WTC11 (cell line): ENCODE measurements around the gene ATP6AP1. TPM values are rescaled to one million over a fixed set of nuclear protein-coding genes. Genes with fewer than 3 reads are reported as not detected.

ENCODE experiments used
- ATAC-seq: fragments of 200-7000 bp; cut with Tn5 transposase; 2 replicates; pipeline ENCODE4 v1.10.0; 2021; ENCODE audit warnings: mild to moderate bottlenecking, moderate library complexity
- CTCF ChIA-PET: fragments of 300-600 bp; sonication (Branson Sonifier 250); formaldehyde crosslinking; loops from one replicate; lab custom pipeline; 2021; ENCODE audit warnings: antibody characterized with exemption; lab: Charles Lee
- POLR2A ChIA-PET: fragments of 350-600 bp; sonication (Branson Sonifier 250); formaldehyde crosslinking; loops from one replicate; lab custom pipeline; 2021; ENCODE audit warnings: antibody characterized with exemption; lab: Charles Lee
- DNase-seq: peaks from one replicate; pipeline ENCODE4 v3.0.0; 2021; ENCODE audit warnings: low spot score
- H3K27ac Mint-ChIP-seq: 2 replicates; pipeline ENCODE4 v1.8.0; 2021; ENCODE audit warnings: mixed read lengths
- H3K27me3 Mint-ChIP-seq: 2 replicates; pipeline ENCODE4 v1.8.0; 2021; ENCODE audit warnings: low read depth, mild to moderate bottlenecking, moderate library complexity, mixed read lengths
- H3K36me3 Mint-ChIP-seq: 2 replicates; pipeline ENCODE4 v1.8.0; 2021; ENCODE audit warnings: mixed read lengths
- H3K4me1 Mint-ChIP-seq: 2 replicates; pipeline ENCODE4 v1.8.0; 2022; ENCODE audit warnings: mixed read lengths
- H3K4me3 Mint-ChIP-seq: 2 replicates; pipeline ENCODE4 v1.8.0; 2021; ENCODE audit warnings: mild to moderate bottlenecking, moderate library complexity, mixed read lengths
- H3K9me3 Mint-ChIP-seq: 2 replicates; pipeline ENCODE4 v1.8.0; 2021; ENCODE audit warnings: mixed read lengths
- CDX4 ChIP-seq: fragments of 250-450 bp; sonication (Bioruptor Pico); IDR thresholded peaks from 2 replicates; pipeline ENCODE4 v1.9.0; 2021; ENCODE audit warnings: moderate library complexity, mild to moderate bottlenecking, inconsistent platforms, borderline replicate concordance
- CTCF ChIP-seq: fragments of 200-600 bp; IDR thresholded peaks from 2 replicates; pipeline ENCODE4 v1.8.0; 2022; ENCODE audit warnings: antibody characterized with exemption
- ERG ChIP-seq: fragments of 250-450 bp; sonication (Bioruptor Pico); IDR thresholded peaks from 2 replicates; pipeline ENCODE4 v1.8.0; 2021; ENCODE audit warnings: mild to moderate bottlenecking
- NR3C1 ChIP-seq: sonication (generic); formaldehyde crosslinking; conservative IDR thresholded peaks from 2 replicates; pipeline ENCODE4 v1.8.1; 2023; ENCODE audit warnings: low read depth, mild to moderate bottlenecking, missing genetic modification reagents
- TCF7 ChIP-seq: sonication (generic); formaldehyde crosslinking; IDR thresholded peaks from 2 replicates; pipeline ENCODE4 v1.8.0; 2022; ENCODE audit warnings: mild to moderate bottlenecking, low read depth, missing genetic modification reagents, moderate library complexity
- ZBTB21 ChIP-seq: sonication (generic); formaldehyde crosslinking; IDR thresholded peaks from 2 replicates; pipeline ENCODE4 v1.8.1; 2023; ENCODE audit warnings: mild to moderate bottlenecking, missing genetic modification reagents, borderline replicate concordance
- ZNF121 ChIP-seq: sonication (generic); formaldehyde crosslinking; IDR thresholded peaks from 2 replicates; pipeline ENCODE4 v1.8.0; 2023; ENCODE audit warnings: missing genetic modification reagents
- ZNF281 ChIP-seq: sonication (generic); formaldehyde crosslinking; IDR thresholded peaks from 2 replicates; pipeline ENCODE4 v1.8.0; 2023; ENCODE audit warnings: mild to moderate bottlenecking, missing genetic modification reagents
- ZSCAN18 ChIP-seq: fragments of 250-450 bp; sonication (Bioruptor Pico); IDR thresholded peaks from 2 replicates; pipeline ENCODE4 v2.1.2; 2022; ENCODE audit warnings: mild to moderate bottlenecking, moderate library complexity
- total RNA-seq: library from RNA; stranded (reverse); gene quantifications from 3 replicates; pipeline ENCODE4 v1.2.3, GENCODE V29; 2021
- TF ChIP-seq, protein P1 (sequence below): fragments of 250-450 bp; sonication (Bioruptor Pico); IDR thresholded peaks from 2 replicates; pipeline ENCODE4 v1.9.0; 2021; ENCODE audit warnings: mild to moderate bottlenecking, borderline replicate concordance
- TF ChIP-seq, protein P2 (sequence below): sonication (generic); formaldehyde crosslinking; IDR thresholded peaks from 2 replicates; pipeline ENCODE4 v1.8.0; 2023; ENCODE audit warnings: missing genetic modification reagents, mild to moderate bottlenecking, borderline replicate concordance
- TF ChIP-seq, protein P3 (sequence below): sonication (generic); formaldehyde crosslinking; IDR thresholded peaks from 2 replicates; pipeline ENCODE4 v1.8.1; 2022; ENCODE audit warnings: low read depth, missing genetic modification reagents, borderline replicate concordance
- TF ChIP-seq, protein P4 (sequence below): sonication (generic); formaldehyde crosslinking; IDR thresholded peaks from 2 replicates; pipeline ENCODE4 v1.8.0; 2022; ENCODE audit warnings: mild to moderate bottlenecking, missing genetic modification reagents

The ATP6AP1 gene
- total RNA-seq, 1 experiment from 2014 or later, result 43.9 TPM

DNA sequence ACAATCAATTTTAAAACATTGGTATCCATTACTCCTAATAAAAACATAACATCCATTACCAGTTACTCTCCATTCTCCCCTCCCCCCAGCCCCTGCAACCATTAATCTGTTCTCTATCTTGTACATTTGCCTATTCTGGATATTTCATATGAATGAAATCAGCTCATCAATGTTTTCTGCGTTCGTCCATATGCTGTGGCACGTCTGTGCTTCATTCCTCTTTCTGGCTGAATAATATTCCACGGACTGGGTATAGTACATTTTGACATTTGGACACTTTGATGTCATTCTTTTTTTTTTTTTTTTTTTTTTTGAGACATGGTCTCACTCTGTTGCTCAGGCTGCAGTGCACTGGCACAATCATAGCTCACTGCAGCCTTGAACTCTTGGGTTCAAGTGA, 24.6 kb upstream of the ATP6AP1 start (continued):
- TF ChIP-seq, protein P1, sequence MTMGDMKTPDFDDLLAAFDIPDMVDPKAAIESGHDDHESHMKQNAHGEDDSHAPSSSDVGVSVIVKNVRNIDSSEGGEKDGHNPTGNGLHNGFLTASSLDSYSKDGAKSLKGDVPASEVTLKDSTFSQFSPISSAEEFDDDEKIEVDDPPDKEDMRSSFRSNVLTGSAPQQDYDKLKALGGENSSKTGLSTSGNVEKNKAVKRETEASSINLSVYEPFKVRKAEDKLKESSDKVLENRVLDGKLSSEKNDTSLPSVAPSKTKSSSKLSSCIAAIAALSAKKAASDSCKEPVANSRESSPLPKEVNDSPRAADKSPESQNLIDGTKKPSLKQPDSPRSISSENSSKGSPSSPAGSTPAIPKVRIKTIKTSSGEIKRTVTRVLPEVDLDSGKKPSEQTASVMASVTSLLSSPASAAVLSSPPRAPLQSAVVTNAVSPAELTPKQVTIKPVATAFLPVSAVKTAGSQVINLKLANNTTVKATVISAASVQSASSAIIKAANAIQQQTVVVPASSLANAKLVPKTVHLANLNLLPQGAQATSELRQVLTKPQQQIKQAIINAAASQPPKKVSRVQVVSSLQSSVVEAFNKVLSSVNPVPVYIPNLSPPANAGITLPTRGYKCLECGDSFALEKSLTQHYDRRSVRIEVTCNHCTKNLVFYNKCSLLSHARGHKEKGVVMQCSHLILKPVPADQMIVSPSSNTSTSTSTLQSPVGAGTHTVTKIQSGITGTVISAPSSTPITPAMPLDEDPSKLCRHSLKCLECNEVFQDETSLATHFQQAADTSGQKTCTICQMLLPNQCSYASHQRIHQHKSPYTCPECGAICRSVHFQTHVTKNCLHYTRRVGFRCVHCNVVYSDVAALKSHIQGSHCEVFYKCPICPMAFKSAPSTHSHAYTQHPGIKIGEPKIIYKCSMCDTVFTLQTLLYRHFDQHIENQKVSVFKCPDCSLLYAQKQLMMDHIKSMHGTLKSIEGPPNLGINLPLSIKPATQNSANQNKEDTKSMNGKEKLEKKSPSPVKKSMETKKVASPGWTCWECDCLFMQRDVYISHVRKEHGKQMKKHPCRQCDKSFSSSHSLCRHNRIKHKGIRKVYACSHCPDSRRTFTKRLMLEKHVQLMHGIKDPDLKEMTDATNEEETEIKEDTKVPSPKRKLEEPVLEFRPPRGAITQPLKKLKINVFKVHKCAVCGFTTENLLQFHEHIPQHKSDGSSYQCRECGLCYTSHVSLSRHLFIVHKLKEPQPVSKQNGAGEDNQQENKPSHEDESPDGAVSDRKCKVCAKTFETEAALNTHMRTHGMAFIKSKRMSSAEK (CRISPR knock-in tag), result no peak
- no peak for TF ChIP-seq CDX4 (CRISPR knock-in tag)
- TF ChIP-seq, protein P2, sequence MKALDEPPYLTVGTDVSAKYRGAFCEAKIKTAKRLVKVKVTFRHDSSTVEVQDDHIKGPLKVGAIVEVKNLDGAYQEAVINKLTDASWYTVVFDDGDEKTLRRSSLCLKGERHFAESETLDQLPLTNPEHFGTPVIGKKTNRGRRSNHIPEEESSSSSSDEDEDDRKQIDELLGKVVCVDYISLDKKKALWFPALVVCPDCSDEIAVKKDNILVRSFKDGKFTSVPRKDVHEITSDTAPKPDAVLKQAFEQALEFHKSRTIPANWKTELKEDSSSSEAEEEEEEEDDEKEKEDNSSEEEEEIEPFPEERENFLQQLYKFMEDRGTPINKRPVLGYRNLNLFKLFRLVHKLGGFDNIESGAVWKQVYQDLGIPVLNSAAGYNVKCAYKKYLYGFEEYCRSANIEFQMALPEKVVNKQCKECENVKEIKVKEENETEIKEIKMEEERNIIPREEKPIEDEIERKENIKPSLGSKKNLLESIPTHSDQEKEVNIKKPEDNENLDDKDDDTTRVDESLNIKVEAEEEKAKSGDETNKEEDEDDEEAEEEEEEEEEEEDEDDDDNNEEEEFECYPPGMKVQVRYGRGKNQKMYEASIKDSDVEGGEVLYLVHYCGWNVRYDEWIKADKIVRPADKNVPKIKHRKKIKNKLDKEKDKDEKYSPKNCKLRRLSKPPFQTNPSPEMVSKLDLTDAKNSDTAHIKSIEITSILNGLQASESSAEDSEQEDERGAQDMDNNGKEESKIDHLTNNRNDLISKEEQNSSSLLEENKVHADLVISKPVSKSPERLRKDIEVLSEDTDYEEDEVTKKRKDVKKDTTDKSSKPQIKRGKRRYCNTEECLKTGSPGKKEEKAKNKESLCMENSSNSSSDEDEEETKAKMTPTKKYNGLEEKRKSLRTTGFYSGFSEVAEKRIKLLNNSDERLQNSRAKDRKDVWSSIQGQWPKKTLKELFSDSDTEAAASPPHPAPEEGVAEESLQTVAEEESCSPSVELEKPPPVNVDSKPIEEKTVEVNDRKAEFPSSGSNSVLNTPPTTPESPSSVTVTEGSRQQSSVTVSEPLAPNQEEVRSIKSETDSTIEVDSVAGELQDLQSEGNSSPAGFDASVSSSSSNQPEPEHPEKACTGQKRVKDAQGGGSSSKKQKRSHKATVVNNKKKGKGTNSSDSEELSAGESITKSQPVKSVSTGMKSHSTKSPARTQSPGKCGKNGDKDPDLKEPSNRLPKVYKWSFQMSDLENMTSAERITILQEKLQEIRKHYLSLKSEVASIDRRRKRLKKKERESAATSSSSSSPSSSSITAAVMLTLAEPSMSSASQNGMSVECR (CRISPR knock-in tag), result no peak
- TF ChIP-seq, protein P3, sequence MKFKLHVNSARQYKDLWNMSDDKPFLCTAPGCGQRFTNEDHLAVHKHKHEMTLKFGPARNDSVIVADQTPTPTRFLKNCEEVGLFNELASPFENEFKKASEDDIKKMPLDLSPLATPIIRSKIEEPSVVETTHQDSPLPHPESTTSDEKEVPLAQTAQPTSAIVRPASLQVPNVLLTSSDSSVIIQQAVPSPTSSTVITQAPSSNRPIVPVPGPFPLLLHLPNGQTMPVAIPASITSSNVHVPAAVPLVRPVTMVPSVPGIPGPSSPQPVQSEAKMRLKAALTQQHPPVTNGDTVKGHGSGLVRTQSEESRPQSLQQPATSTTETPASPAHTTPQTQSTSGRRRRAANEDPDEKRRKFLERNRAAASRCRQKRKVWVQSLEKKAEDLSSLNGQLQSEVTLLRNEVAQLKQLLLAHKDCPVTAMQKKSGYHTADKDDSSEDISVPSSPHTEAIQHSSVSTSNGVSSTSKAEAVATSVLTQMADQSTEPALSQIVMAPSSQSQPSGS (CRISPR knock-in tag), result no peak
- TF ChIP-seq ZNF281 (CRISPR knock-in tag), result no peak
- TF ChIP-seq ZBTB21, result no peak

DNA sequence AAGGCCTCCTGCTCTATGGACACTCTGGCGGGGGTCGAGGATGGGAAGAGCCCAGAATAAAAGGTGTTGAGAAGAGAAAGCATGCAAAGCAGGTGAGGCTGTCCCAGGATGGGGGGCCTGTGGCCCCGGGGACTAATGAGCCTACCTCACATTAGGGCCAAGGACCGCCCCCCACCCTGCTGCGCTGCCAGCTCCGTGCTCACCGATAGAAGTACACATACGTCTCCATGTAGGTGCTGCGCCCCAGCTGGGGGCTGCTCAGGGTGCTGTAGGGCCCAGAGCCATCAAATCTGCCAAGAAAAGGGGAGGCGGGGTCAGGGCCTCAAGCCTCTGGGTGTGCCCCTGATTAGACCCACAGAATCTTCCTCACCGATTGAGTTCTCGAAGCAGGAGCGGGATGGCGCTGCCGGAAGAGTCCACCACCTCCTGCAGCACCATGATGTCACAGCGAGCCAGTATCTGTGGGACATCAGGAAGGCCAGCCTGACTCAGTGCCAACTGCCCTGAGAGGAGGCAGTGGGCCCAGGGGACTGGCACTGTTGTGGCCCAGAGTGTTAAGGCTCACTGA, 23.8 kb upstream of the ATP6AP1 start:
- no peaks in the 10 kb centered on the region for H3K9me3 Mint-ChIP-seq
- no peaks in the 10 kb centered on the region for H3K27me3 Mint-ChIP-seq
- no peak overlapping the region for H3K4me3 Mint-ChIP-seq
- POLR2A ChIA-PET, result no interaction called here
- CTCF ChIA-PET, result no interaction called here
- H3K27ac Mint-ChIP-seq, result no peak overlapping the region
- ATAC-seq (no peak), DNase-seq (no peak)
- H3K4me1 Mint-ChIP-seq, result peaks cover 17% of the 10 kb centered on the region
- H3K36me3 Mint-ChIP-seq, result peaks cover 12% of the 10 kb centered on the region
- TF ChIP-seq TCF7 (CRISPR knock-in tag) (no peak), NR3C1 (CRISPR knock-in tag) (no peak), ZNF121 (CRISPR knock-in tag) (no peak), ERG (CRISPR knock-in tag) (no peak), ZSCAN18 (CRISPR knock-in tag) (no peak), CTCF (no peak)
- TF ChIP-seq, protein P4, sequence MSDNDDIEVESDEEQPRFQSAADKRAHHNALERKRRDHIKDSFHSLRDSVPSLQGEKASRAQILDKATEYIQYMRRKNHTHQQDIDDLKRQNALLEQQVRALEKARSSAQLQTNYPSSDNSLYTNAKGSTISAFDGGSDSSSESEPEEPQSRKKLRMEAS, result no peak
